ENCODE results near the gene PTPRD.

Gene PTPRD

GRCh38 chr9:8268216-8268878 is 2344.5 kb downstream of the PTPRD start:
- Histone ChIP-seq H3K4me3 (ENCODE audit: low read length) (no peak overlapping the region), H3K36me3 (ENCODE audit: control insufficient read depth, insufficient read depth, low read length, severe bottlenecking) (no peaks in the 10 kb centered on the region), H3K4me1 (ENCODE audit: control insufficient read depth, insufficient read depth, low read length) (peaks cover 6% of the 10 kb centered on the region), H3K9me3 (ENCODE audit: control insufficient read depth, low read length) (no peaks in the 10 kb centered on the region), H3K27me3 (replicated peaks; ENCODE audit: control insufficient read depth, insufficient read depth, low read length) (no peaks in the 10 kb centered on the region), H3K9ac (ENCODE audit: low read length) (no peak overlapping the region)
- no peak for DNase-seq (ENCODE audit: low read depth)

- Histone ChIP-seq H3K9me3 (ENCODE audit: control insufficient read depth, low read length) (no peaks in the 10 kb centered on the region), H3K9ac (ENCODE audit: low read length) (no peak overlapping the region), H3K36me3 (ENCODE audit: control insufficient read depth, insufficient read depth, low read length, severe bottlenecking) (no peaks in the 10 kb centered on the region), H3K4me3 (ENCODE audit: low read length) (no peak overlapping the region), H3K27me3 (replicated peaks; ENCODE audit: control insufficient read depth, insufficient read depth, low read length) (no peaks in the 10 kb centered on the region), H3K4me1 (ENCODE audit: control insufficient read depth, insufficient read depth, low read length) (peaks cover 11% of the 10 kb centered on the region)
- no peak for DNase-seq (ENCODE audit: low read depth)
These were observed 2345.2 kb downstream of the PTPRD start for GRCh38 chr9:8267636-8268035.

GRCh38 chr9:8266861-8267260 is 2345.9 kb downstream of the PTPRD start:
- Histone ChIP-seq H3K9ac (ENCODE audit: low read length) (no peak overlapping the region), H3K27me3 (replicated peaks; ENCODE audit: control insufficient read depth, insufficient read depth, low read length) (no peaks in the 10 kb centered on the region), H3K4me1 (ENCODE audit: control insufficient read depth, insufficient read depth, low read length) (peaks cover 11% of the 10 kb centered on the region), H3K9me3 (ENCODE audit: control insufficient read depth, low read length) (no peaks in the 10 kb centered on the region), H3K36me3 (ENCODE audit: control insufficient read depth, insufficient read depth, low read length, severe bottlenecking) (no peaks in the 10 kb centered on the region), H3K4me3 (ENCODE audit: low read length) (no peak overlapping the region)
- DNase-seq (ENCODE audit: low read depth): no peak

GRCh38 chr9:8265281-8265680 is 2347.5 kb downstream of the PTPRD start:
- no peaks in the 10 kb centered on the region for H3K27me3 ChIP-seq (replicated peaks; ENCODE audit: control insufficient read depth, insufficient read depth, low read length)
- H3K4me1 ChIP-seq (ENCODE audit: control insufficient read depth, insufficient read depth, low read length): peaks cover 11% of the 10 kb centered on the region
- H3K4me3 ChIP-seq (ENCODE audit: low read length): no peak overlapping the region
- no peaks in the 10 kb centered on the region for H3K36me3 ChIP-seq (ENCODE audit: control insufficient read depth, insufficient read depth, low read length, severe bottlenecking)
- no peak overlapping the region for H3K9ac ChIP-seq (ENCODE audit: low read length)
- H3K9me3 ChIP-seq (ENCODE audit: control insufficient read depth, low read length): no peaks in the 10 kb centered on the region
- DNase-seq (ENCODE audit: low read depth): no peak
